ENCODE measurements around the gene NPC1.
"Not testable (repeated sequence)": the region's sequence is repeated elsewhere in the genome, so short reads cannot be mapped to it uniquely, and the experiment has no call there.

NPC1 gene

DNA sequence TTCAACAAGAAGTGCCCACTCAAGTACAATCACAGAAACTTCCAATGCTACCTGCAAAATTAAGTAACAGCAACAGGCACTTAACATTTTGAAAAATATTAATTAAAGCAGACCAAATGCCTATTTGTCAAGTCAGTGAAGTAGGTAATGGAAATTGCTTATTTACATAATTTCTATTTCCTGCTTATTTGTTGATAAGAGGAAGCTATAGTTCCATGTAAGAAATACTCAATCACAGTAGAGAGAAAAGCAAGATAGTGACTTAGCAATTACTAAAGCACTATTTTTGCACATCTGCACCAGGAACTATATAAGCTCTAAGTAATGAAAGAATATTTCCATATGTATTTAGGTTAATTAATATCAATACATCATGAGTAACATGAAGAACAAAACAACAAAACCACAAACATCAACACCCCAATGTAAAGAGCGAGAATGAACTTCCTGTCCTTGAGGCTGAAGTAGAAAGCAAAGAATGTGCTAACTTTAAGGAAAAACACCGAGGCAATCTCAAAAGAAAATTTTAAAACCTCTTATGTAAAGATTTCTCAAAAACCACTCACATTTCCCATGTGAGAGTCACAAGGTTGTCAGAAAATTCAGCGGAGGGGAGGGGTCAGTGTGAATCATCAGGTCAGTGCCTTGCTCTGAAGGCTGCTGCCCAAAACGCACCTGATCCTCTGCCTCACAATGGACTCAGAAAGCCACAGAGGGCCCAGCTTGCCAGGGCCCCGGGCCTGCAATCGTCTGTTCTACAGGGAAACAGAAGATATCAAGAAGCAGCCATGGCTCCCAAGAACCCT is 12.5 kb downstream of the NPC1 start:
- DNase-seq: no peak

DNA sequence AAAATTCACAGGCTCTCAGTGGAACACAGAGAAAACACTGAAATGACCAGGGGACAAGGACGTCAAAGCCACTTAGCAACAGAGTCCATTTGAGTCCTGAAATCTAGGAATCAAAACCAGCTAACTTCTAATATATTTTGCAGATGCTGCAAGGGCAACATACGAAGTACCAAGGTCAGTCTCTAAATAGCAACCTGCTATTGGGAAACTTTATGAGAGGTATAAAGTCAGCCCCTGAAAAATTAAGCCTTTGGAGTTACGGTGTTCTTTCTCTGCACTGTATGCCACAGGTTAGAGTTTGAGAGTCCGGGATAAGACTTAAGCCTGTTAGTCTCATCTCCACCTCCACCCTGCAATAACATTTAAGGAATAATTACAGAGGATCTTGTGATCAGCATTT is 13.3 kb downstream of the NPC1 start:
- DNase-seq: no peak

DNA sequence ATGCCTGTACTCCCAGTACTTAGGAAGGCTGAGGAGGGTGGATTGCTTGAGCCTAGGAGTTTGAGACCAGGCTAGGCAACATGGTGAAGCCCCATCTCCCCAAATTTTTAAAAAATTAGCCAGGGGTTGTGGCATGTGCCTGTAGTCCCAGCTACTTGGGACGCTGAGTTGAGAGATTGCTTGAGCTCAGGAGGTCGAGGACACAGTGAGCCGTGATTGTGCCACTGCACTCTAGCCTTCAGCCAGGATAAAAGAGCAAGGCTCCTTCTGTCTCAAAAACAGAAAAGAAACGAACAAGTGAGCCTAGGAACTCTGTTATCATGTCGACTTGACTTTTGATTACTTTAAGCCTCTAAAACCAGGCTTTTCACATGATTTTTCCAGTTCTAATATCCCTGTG is 13.7 kb downstream of the NPC1 start:
- no peak for DNase-seq

DNA sequence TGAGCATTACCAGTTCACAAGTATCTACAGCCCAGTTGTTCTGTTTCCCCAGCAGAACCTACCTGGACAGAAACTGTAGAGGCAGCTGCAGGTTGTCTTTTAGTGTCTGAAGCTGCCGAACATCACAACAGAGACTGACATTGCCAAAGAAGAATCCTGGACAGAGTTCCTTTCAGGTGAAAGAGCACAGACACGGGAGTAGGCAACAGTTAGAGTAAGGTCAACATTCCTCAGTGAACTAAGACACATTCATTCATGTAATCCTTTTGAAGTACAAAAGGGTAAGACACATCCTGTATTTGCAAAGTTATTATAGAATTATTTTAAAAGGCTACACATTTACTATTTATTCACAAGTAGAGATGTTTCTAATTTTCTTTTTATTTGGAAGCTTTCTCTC is 14.3 kb downstream of the NPC1 start:
- no peak for DNase-seq

DNA sequence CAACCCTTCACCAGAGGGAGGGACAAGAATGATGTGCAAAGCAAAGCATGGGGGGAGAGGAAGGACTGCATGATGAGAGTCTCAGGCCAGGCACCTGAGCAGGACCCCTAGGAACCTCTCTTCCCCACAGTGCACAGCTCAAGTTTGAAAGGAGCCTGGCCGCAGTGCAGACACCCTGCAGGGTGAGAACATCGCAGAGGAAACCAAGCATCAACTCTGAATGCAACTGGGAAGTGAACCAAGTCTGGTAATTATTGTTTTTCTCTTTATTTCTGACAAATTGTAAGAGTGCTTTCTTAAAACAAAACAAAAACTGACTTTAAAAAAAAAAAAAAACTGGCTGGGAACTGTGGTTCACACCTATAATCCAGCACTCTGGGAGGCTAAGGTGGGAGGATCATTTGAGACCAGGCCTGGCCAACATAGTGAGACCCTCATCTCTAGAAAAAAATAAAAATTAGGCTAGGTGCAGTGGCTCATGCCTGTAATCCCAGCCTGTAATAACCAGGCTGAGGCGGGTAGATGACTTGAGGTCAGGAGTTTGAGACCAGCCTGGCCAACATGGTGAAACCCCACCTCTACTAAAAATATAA is 15.3 kb downstream of the NPC1 start:
- no peak for DNase-seq

GRCh38 chr18:23569299-23570063 is 16.8 kb downstream of the NPC1 start:
- no peak for DNase-seq

DNA sequence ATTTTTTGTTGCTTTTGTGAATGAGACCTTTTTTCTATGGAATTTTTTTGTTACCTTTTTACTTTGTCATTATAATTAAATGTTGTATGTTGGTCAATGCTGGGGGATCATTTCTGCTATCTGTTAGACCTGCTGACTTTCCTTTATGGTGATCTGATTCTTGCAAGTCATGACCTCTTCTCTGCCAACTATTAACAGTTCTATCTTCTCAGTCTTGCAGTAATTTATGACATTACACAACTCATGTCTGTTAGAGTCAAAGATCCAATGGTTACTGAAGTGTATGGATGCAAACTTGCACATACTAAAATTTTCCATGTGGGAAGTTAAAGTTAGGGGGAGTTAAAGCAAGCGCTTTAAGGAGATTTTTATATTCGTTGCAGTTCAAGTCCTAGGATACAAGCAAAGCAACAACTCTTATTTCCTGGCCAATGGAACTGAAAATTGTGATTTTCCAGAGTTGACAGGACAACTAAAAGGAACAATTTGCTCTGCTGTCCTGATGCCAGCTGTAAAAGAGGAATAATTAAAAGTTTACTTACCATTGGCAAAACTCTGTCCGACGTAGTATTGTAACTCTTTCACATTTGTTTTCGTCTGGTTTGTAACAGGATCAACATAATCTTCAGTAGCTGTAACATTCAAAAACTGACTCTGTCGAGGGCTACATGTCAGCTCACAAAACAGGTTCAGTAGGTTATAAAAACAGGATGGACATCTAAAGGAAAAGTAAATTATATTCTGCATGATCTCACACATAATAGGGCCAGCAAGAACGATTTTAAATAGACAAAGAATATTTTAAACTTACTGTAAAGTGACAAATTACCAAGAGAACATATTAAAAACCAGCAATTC is 17.8 kb downstream of the NPC1 start:
- DNase-seq: no peak

GRCh38 chr18:23567671-23568070 is 18.6 kb downstream of the NPC1 start:
- DNase-seq: no peak

GRCh38 chr18:23565916-23566547 is 20.3 kb downstream of the NPC1 start:
- no peak for DNase-seq

GRCh38 chr18:23563377-23564043 is 22.8 kb downstream of the NPC1 start:
- no peak for DNase-seq

GRCh38 chr18:23560186-23560585 is 26.1 kb downstream of the NPC1 start:
- DNase-seq: no peak

DNA sequence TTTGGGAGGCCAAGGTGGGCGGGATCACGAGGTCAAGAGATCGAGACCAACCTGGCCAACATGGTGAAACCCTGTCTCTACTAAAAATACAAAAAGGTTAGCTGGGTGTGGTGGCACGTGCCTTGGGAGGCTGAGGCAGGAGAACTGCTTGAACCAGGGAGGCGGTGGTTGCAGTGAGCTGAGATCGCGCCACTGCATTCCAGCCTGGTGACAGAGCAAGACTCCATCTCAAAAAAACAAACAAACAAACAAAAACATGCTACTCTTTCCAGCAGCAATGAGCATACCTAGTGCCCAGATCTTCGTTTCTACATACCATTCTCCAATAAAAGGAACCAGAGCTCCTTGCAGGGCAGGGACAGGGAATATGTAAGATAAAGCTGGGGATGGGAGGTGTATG is 28.8 kb downstream of the NPC1 start:
- DNase-seq: not testable (repeated sequence)

GRCh38 chr18:23556145-23556780 is 30.0 kb downstream of the NPC1 start:
- DNase-seq: no peak

GRCh38 chr18:23553887-23554286 is 32.4 kb downstream of the NPC1 start:
- DNase-seq: no peak

DNA sequence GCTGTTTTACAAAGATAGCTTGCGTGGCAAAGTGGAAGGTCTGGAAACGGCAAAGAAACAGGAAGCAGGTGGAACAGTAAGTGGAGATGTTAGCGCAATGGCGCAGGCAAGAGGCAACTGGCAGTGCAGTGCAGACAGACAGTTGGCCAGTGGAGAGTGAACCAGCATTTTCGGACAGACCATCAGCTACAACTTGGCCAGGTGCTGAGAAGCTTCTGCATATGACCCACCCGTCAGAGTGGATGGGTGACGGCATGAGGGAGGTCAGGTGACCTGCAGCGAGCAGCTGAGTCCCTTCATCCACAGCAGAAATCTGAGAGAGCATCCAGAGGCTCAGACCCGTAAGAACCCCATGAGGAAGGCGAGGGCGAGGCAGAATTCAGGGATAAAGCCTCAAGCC is 33.8 kb downstream of the NPC1 start:
- DNase-seq: no peak

- DNase-seq: no peak
Measured at GRCh38 chr18:23551978-23552377, 34.3 kb downstream of the NPC1 start.

GRCh38 chr18:23550898-23551297 is 35.4 kb downstream of the NPC1 start:
- DNase-seq: peak; percentile 13

DNA sequence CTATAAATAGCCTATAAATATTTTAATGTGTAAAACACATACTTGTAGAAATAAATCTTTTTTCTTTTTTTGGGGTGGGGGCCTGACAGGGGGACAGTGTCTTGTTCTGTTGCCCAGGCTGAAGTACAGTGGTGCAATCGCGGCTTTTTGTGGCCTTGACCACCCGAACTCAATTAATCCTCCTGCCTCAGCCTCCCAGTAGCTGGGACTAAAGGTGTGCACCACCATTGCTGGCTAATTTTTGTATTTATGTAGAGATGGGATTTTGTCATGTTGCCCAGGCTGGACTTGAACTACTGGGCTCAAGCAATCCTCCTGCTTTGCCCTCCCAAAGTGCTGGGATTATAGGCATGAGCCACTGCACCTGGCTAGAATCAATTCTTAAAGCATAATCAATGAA is 37.6 kb downstream of the NPC1 start:
- no peak for DNase-seq

DNA sequence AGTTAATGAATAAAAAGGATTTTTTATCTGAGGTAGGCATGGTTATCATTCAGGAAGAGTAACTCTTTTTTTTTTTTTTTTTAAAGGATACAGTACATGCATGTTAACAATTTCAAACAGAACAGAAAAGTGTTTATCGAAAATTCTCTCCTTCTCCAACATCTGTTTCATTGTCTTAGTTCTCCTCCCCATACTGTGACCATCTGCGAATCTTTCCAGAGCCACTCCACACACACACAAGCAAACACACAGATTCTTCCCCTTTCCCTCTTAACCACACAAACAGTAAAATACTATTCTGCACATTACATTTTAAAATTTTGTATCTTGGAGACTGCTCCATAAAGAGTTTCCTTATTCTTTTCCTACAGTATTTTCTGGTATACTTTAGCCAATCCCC is 38.0 kb downstream of the NPC1 start:
- no peak for DNase-seq

GRCh38 chr18:23547846-23548245 is 38.5 kb downstream of the NPC1 start:
- no peak for DNase-seq

GRCh38 chr18:23547306-23547705 is 39.0 kb downstream of the NPC1 start:
- DNase-seq: no peak
